ENCODE data around the gene TMC4. TPM values are rescaled to one million over a fixed set of nuclear protein-coding genes. Genes with fewer than 3 reads are reported as not detected.
A peak's percentile ranks its signal among the peaks of the same experiment; 100 is the strongest.

TMC4 gene
- total RNA-seq, 1 donor from 2014 or later = 2.6 TPM

- no peak for DNase-seq (ENCODE audit: low spot score)
- TF ChIP-seq CTCF (IDR thresholded peaks at IDR 0.05; ENCODE audit: unreplicated experiment) = no peak
- peak overlapping the region; percentile 19 for H3K27ac Mint-ChIP-seq (ENCODE audit: unreplicated experiment)
- H3K27me3 Mint-ChIP-seq (ENCODE audit: unreplicated experiment) = peaks cover 8% of the 10 kb centered on the region
- peaks cover 19% of the 10 kb centered on the region for H3K4me1 Mint-ChIP-seq (ENCODE audit: unreplicated experiment)
- peaks cover 47% of the 10 kb centered on the region for H3K36me3 Mint-ChIP-seq (ENCODE audit: low read depth, unreplicated experiment)
- H3K4me3 Mint-ChIP-seq (ENCODE audit: unreplicated experiment) = peak overlapping the region; percentile 70
- H3K9me3 Mint-ChIP-seq (ENCODE audit: unreplicated experiment) = no peaks in the 10 kb centered on the region
Observed at GRCh38 chr19:54151362-54152035, 21.5 kb downstream of the TMC4 start.

- Mint-ChIP-seq H3K27ac (ENCODE audit: unreplicated experiment) (peak overlapping the region; percentile 94), H3K4me3 (ENCODE audit: unreplicated experiment) (peak overlapping the region; percentile 70), H3K4me1 (ENCODE audit: unreplicated experiment) (peaks cover 16% of the 10 kb centered on the region), H3K9me3 (ENCODE audit: unreplicated experiment) (no peaks in the 10 kb centered on the region), H3K36me3 (ENCODE audit: low read depth, unreplicated experiment) (peaks cover 59% of the 10 kb centered on the region), H3K27me3 (ENCODE audit: unreplicated experiment) (peaks cover 8% of the 10 kb centered on the region)
- no peak for TF ChIP-seq CTCF (IDR thresholded peaks at IDR 0.05; ENCODE audit: unreplicated experiment)
- no peak for DNase-seq (ENCODE audit: low spot score)
Observed at GRCh38 chr19:54149021-54149812, 23.7 kb downstream of the TMC4 start.

GRCh38 chr19:54148158-54148557 lies 24.8 kb downstream of the TMC4 start:
- no peak for TF ChIP-seq CTCF (IDR thresholded peaks at IDR 0.05; ENCODE audit: unreplicated experiment)
- no peak overlapping the region for H3K27ac Mint-ChIP-seq (ENCODE audit: unreplicated experiment)
- peaks cover 13% of the 10 kb centered on the region for H3K4me1 Mint-ChIP-seq (ENCODE audit: unreplicated experiment)
- H3K9me3 Mint-ChIP-seq (ENCODE audit: unreplicated experiment) = no peaks in the 10 kb centered on the region
- DNase-seq (ENCODE audit: low spot score) = no peak
- H3K36me3 Mint-ChIP-seq (ENCODE audit: low read depth, unreplicated experiment) = peaks cover 66% of the 10 kb centered on the region
- no peak overlapping the region for H3K4me3 Mint-ChIP-seq (ENCODE audit: unreplicated experiment)
- H3K27me3 Mint-ChIP-seq (ENCODE audit: unreplicated experiment) = peaks cover 7% of the 10 kb centered on the region

- peaks cover 70% of the 10 kb centered on the region for H3K36me3 Mint-ChIP-seq (ENCODE audit: low read depth, unreplicated experiment)
Observed at GRCh38 chr19:54147676-54148075, 25.3 kb downstream of the TMC4 start.

More at GRCh38 chr19:54147676-54148075, 25.3 kb downstream of the TMC4 start:
- TF ChIP-seq CTCF (IDR thresholded peaks at IDR 0.05; ENCODE audit: unreplicated experiment) = no peak
- DNase-seq (ENCODE audit: low spot score) = no peak
- Mint-ChIP-seq H3K27ac (ENCODE audit: unreplicated experiment) (peak overlapping the region; percentile 83), H3K27me3 (ENCODE audit: unreplicated experiment) (peaks cover 7% of the 10 kb centered on the region), H3K4me1 (ENCODE audit: unreplicated experiment) (peaks cover 13% of the 10 kb centered on the region), H3K4me3 (ENCODE audit: unreplicated experiment) (peak overlapping the region; percentile 73), H3K9me3 (ENCODE audit: unreplicated experiment) (no peaks in the 10 kb centered on the region)
